Neural cell (in vitro differentiated cells): Measurements from ENCODE around the gene TMX1.

ENCODE experiments used
- CTCF ChIP-seq: fragments of 450-650 bp; IDR thresholded peaks from 2 replicates; pipeline ENCODE4 v1.5.1; 2014; ENCODE audit warnings: antibody characterized with exemption, mild to moderate bottlenecking, moderate library complexity; ENCODE audit not compliant: poor library complexity, severe bottlenecking
- EP300 ChIP-seq: fragments of 450-650 bp; conservative IDR thresholded peaks from 2 replicates; pipeline ENCODE4 v1.6.1; 2014; ENCODE audit warnings: antibody characterized with exemption, mild to moderate bottlenecking, moderate library complexity; ENCODE audit not compliant: poor library complexity, severe bottlenecking
- EZH2 ChIP-seq: fragments of 200-600, 300-800 bp; shearing (Covaris generic), sonication (generic); IDR thresholded peaks from 2 replicates; pipeline ENCODE4 v1.6.1; 2014; ENCODE audit warnings: antibody characterized with exemption, low read length, borderline replicate concordance, mild to moderate bottlenecking; ENCODE audit not compliant: insufficient read depth, poor library complexity, severe bottlenecking

- TF ChIP-seq EZH2, result no peak
- no peak for TF ChIP-seq CTCF
- no peak for TF ChIP-seq EP300
Observed at GRCh38 chr14:51298895-51299294, 58.8 kb downstream of the TMX1 start.
